ENCODE data around the gene ZNF555. TPM values are rescaled to one million over a fixed set of nuclear protein-coding genes. Genes with fewer than 3 reads are reported as not detected.

The ZNF555 gene
- total RNA-seq, 3 donors from 2014 or later (not counting 1 experiment from before 2014, with no cell fraction given) = 2.0 to 4.6 (median 2.9) TPM

GRCh38 chr19:2845107-2845506, 3.8 kb downstream of the ZNF555 start:
- Histone ChIP-seq H3K36me3 (ENCODE audit: control insufficient read depth, insufficient read depth, low read length) (no peaks in the 10 kb centered on the region), H3K9me3 (ENCODE audit: control insufficient read depth, insufficient read depth, low read length) (no peaks in the 10 kb centered on the region), H3K27ac (ENCODE audit: low read length) (no peak overlapping the region), H3K4me1 (ENCODE audit: control insufficient read depth, insufficient read depth, low read length) (peaks cover 13% of the 10 kb centered on the region), H3K27me3 (ENCODE audit: control insufficient read depth, insufficient read depth, low read length) (no peaks in the 10 kb centered on the region), H3K4me3 (ENCODE audit: low read length) (no peak overlapping the region)
- Mint-ChIP-seq H3K36me3 (no peaks in the 10 kb centered on the region), H3K27ac (no peak overlapping the region), H3K9me3 (no peaks in the 10 kb centered on the region), H3K27me3 (ENCODE audit: low read depth in 2 of 2) (no peaks in the 10 kb centered on the region), H3K4me1 (peaks cover 10 to 16% of the 10 kb centered on the region in 2 donors), H3K4me3 (no peak overlapping the region)
- DNase-seq (no peak), ATAC-seq (no peak)
- intact Hi-C loops (cut with micrococcal nuclease) = no loop called here
- WGBS (ENCODE audit: insufficient coverage) = 98% methylated on average over 2 of the region's 2 CpGs
- TF ChIP-seq CTCF (IDR thresholded peaks at IDR 0.05) = no peak

GRCh38 chr19:2846180-2846894, 5.1 kb downstream of the ZNF555 start:
- Histone ChIP-seq H3K27me3 (ENCODE audit: control insufficient read depth, insufficient read depth, low read length) (no peaks in the 10 kb centered on the region), H3K36me3 (ENCODE audit: control insufficient read depth, insufficient read depth, low read length) (peaks cover 6% of the 10 kb centered on the region), H3K9me3 (ENCODE audit: control insufficient read depth, insufficient read depth, low read length) (no peaks in the 10 kb centered on the region), H3K4me3 (ENCODE audit: low read length) (no peak overlapping the region), H3K27ac (ENCODE audit: low read length) (no peak overlapping the region), H3K4me1 (ENCODE audit: control insufficient read depth, insufficient read depth, low read length) (peaks cover 7% of the 10 kb centered on the region)
- no peak for DNase-seq
- no peak overlapping the region for H3K27ac Mint-ChIP-seq
- ATAC-seq = no peak
- peaks cover 4% of the 10 kb centered on the region for H3K36me3 Mint-ChIP-seq
- H3K4me1 Mint-ChIP-seq = peaks cover 15 to 16% of the 10 kb centered on the region in 2 donors
- 89% methylated on average over 13 of the region's 13 CpGs for WGBS (ENCODE audit: insufficient coverage)
- H3K9me3 Mint-ChIP-seq = no peaks in the 10 kb centered on the region
- no peak overlapping the region for H3K4me3 Mint-ChIP-seq
- intact Hi-C loops (cut with micrococcal nuclease) = no loop called here
- no peaks in the 10 kb centered on the region for H3K27me3 Mint-ChIP-seq (ENCODE audit: low read depth in 2 of 2)
- no peak for TF ChIP-seq CTCF (IDR thresholded peaks at IDR 0.05)

- intact Hi-C loops (cut with micrococcal nuclease) = no loop called here
- no peak for ATAC-seq
- H3K4me3 ChIP-seq (ENCODE audit: low read length) = no peak overlapping the region
- TF ChIP-seq CTCF (IDR thresholded peaks at IDR 0.05) = no peak
- Mint-ChIP-seq H3K9me3 (no peaks in the 10 kb centered on the region), H3K4me1 (peaks cover 10 to 11% of the 10 kb centered on the region in 2 donors), H3K27ac (no peak overlapping the region), H3K36me3 (peaks cover 16% of the 10 kb centered on the region), H3K27me3 (ENCODE audit: low read depth in 2 of 2) (no peaks in the 10 kb centered on the region), H3K4me3 (no peak overlapping the region)
- no peaks in the 10 kb centered on the region for H3K27me3 ChIP-seq (ENCODE audit: control insufficient read depth, insufficient read depth, low read length)
- 97% methylated on average over 3 of the region's 3 CpGs for WGBS (ENCODE audit: insufficient coverage)
- no peak overlapping the region for H3K27ac ChIP-seq (ENCODE audit: low read length)
- H3K4me1 ChIP-seq (ENCODE audit: control insufficient read depth, insufficient read depth, low read length) = peaks cover 1% of the 10 kb centered on the region
- no peak for DNase-seq
- H3K9me3 ChIP-seq (ENCODE audit: control insufficient read depth, insufficient read depth, low read length) = peaks cover 8% of the 10 kb centered on the region
- H3K36me3 ChIP-seq (ENCODE audit: control insufficient read depth, insufficient read depth, low read length) = peaks cover 17% of the 10 kb centered on the region
These were observed 6.2 kb downstream of the ZNF555 start for GRCh38 chr19:2847507-2847906.

GRCh38 chr19:2848616-2849015, 7.3 kb downstream of the ZNF555 start:
- Histone ChIP-seq H3K9me3 (ENCODE audit: control insufficient read depth, insufficient read depth, low read length) (peaks cover 18% of the 10 kb centered on the region), H3K36me3 (ENCODE audit: control insufficient read depth, insufficient read depth, low read length) (peaks cover 28% of the 10 kb centered on the region), H3K27me3 (ENCODE audit: control insufficient read depth, insufficient read depth, low read length) (no peaks in the 10 kb centered on the region), H3K4me1 (ENCODE audit: control insufficient read depth, insufficient read depth, low read length) (no peaks in the 10 kb centered on the region), H3K27ac (ENCODE audit: low read length) (no peak overlapping the region), H3K4me3 (ENCODE audit: low read length) (no peak overlapping the region)
- Mint-ChIP-seq H3K4me1 (peaks cover 8% of the 10 kb centered on the region in 2 donors), H3K27me3 (ENCODE audit: low read depth in 2 of 2) (no peaks in the 10 kb centered on the region), H3K9me3 (peaks cover 0 to 5% of the 10 kb centered on the region in 2 donors), H3K36me3 (peaks cover 26% of the 10 kb centered on the region), H3K4me3 (no peak overlapping the region), H3K27ac (no peak overlapping the region)
- DNase-seq = no peak
- TF ChIP-seq CTCF (IDR thresholded peaks at IDR 0.05) = no peak
- 74% methylated on average over 4 of the region's 4 CpGs for WGBS (ENCODE audit: insufficient coverage)
- intact Hi-C loops (cut with micrococcal nuclease) = no loop called here
- no peak for ATAC-seq
